Occipital lobe (tissue), 2 donors: Measurements from ENCODE around the gene SERPINF2. TPM values are rescaled to one million over a fixed set of nuclear protein-coding genes. Genes with fewer than 3 reads are reported as not detected.
"Not testable (repeated sequence)": the region's sequence is repeated elsewhere in the genome, so short reads cannot be mapped to it uniquely, and the experiment has no call there.

Experiments used
- DNase-seq: peaks from one replicate; lab custom pipeline; 2025; lab: John Stamatoyannopoulos, UW
- total RNA-seq: library from RNA; depleted of rRNA; stranded (reverse); fragments of >200 nt; gene quantifications from one replicate; pipeline ENCODE4 v1.2.3, GENCODE V29; 2014

SERPINF2 gene
- total RNA-seq, 1 donor from 2014 or later = 0.16 TPM

GRCh38 chr17:1716076-1716911 lies 26.4 kb upstream of the SERPINF2 start:
- DNase-seq = peak; percentile 100

GRCh38 chr17:1716912-1717695 lies 25.6 kb upstream of the SERPINF2 start:
- peak; percentile 91 for DNase-seq

GRCh38 chr17:1718362-1719165 lies 24.1 kb upstream of the SERPINF2 start:
- DNase-seq = no peak

- DNase-seq = no peak
These were observed 21.8 kb upstream of the SERPINF2 start for GRCh38 chr17:1720856-1721386.

DNA sequence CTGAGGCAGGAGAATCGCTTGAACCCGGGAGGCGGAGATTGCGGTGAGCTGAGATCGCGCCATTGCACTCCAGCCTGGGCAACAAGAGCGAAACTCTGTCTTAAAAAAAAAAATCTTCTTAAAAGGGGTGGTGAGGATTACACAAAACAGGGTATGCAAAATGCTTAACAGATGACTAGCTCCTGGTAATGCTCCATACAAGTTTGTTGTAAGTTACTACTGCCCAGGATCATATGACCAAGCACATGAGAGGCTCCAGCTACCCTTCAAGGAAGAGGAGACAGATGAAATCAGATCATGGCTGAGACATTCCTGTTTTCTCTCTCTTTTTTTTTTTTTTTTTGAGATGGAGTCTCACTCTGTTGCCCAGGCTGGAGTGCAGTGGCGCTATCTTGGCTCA lies 20.6 kb upstream of the SERPINF2 start:
- DNase-seq = not testable (repeated sequence)

- peak; percentile 82 for DNase-seq
These were observed 18.3 kb upstream of the SERPINF2 start, which contains the start of gene WDR81 for GRCh38 chr17:1724351-1724868. WDR81 (plus strand) TSS chr17:1724704; CDS start chr17:1724960, 256 bp downstream.

- DNase-seq = no peak
These were observed 17.6 kb upstream of the SERPINF2 start for GRCh38 chr17:1724869-1725641.

DNA sequence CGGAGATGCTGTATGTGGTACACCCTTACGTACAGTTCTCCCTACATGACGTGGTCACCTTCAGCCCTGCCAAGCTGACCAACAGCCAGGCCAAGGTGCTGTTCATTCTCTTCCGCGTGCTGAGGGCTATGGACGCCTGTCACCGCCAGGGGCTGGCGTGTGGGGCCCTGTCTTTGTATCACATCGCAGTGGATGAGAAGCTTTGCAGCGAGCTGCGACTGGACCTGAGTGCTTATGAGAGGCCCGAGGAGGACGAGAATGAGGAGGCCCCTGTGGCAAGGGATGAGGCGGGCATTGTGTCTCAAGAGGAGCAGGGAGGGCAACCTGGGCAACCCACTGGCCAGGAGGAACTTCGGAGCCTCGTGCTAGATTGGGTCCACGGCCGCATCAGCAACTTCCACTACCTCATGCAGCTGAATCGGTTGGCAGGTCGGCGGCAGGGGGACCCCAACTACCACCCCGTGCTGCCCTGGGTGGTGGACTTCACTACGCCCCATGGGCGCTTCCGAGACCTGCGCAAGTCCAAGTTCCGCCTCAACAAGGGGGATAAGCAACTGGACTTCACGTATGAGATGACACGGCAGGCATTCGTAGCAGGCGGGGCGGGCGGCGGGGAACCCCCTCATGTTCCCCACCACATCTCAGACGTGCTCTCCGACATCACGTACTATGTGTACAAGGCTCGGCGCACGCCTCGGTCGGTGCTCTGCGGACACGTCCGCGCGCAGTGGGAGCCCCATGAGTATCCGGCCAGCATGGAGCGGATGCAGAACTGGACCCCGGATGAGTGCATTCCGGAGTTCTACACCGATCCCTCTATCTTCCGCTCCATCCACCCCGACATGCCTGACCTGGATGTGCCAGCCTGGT lies 16.8 kb upstream of the SERPINF2 start:
- no peak for DNase-seq

DNA sequence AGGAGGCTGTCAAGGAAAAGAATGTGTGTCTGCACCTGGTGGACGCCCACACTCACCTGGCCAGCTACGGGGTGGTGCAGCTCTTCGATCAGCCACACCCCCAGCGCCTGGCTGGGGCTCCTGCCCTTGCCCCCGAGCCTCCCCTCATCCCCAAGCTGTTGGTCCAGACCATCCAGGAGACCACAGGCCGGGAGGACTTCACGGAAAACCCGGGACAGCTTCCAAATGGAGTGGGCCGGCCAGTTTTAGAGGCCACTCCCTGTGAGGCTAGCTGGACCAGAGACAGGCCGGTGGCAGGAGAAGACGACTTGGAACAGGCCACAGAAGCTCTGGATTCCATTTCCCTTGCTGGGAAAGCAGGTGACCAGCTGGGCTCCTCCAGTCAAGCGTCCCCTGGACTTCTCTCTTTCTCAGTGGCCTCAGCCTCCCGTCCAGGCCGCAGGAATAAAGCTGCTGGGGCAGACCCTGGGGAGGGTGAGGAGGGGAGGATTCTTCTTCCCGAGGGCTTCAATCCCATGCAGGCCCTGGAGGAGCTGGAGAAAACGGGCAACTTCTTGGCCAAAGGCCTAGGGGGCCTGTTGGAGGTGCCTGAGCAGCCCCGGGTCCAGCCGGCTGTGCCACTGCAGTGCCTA lies 15.9 kb upstream of the SERPINF2 start:
- DNase-seq = no peak

DNA sequence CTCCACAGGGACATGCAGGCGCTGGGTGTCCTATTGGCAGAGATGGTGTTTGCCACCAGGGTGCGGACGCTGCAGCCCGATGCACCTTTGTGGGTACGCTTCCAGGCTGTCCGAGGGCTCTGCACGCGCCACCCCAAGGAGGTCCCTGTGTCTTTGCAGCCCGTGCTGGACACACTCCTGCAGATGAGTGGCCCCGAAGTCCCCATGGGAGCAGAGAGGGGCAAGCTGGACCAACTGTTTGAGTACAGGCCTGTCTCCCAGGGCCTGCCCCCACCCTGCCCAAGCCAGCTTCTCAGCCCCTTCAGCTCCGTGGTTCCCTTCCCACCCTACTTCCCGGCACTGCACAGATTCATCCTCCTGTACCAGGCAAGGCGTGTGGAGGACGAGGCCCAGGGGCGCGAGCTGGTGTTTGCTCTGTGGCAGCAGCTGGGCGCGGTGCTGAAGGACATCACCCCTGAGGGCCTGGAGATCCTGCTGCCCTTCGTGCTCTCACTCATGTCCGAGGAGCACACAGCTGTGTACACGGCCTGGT lies 15.3 kb upstream of the SERPINF2 start:
- no peak for DNase-seq

- DNase-seq = no peak
These were observed 14.6 kb upstream of the SERPINF2 start for GRCh38 chr17:1727876-1728630.

- no peak for DNase-seq
These were observed 12.7 kb upstream of the SERPINF2 start for GRCh38 chr17:1729966-1730325.

DNA sequence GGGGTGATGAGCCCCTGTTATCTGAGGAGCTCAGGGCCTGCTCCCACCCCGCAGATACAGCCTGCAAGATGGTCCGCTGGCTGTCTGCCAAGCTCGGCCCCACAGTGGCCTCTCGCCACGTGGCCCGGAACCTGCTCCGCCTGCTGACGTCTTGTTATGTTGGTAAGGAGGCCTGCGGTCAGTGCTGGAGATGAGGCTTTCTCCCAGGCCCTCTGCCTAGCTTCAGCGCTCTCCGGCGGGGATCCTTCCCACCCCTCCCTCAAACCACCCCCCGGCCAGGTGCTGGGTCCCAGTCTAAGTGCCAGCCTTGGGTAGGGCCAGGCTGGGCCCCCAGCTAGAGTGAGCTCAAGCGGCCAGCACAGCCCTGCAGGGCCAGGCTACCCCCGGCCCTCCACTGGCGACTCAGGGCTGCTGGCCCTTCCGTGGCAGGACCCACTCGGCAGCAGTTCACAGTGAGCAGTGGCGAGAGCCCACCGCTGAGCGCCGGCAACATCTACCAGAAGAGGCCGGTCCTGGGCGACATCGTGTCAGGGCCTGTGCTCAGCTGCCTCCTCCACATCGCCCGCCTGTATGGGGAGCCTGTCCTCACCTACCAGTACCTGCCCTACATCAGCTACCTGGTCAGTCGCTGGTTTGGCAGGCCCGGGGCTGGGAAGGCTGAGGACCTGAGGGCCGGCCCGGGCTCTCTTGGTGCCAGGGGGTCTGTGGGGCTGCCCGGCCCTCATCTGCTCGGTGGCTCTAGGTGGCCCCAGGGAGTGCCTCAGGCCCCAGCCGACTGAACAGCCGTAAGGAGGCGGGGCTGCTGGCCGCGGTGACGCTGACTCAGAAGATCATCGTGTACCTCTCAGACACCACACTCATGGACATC lies 12.1 kb upstream of the SERPINF2 start:
- DNase-seq = no peak

- DNase-seq = no peak
These were observed 11.5 kb upstream of the SERPINF2 start for GRCh38 chr17:1731194-1731506.

GRCh38 chr17:1732241-1732832 lies 10.3 kb upstream of the SERPINF2 start:
- no peak for DNase-seq

DNA sequence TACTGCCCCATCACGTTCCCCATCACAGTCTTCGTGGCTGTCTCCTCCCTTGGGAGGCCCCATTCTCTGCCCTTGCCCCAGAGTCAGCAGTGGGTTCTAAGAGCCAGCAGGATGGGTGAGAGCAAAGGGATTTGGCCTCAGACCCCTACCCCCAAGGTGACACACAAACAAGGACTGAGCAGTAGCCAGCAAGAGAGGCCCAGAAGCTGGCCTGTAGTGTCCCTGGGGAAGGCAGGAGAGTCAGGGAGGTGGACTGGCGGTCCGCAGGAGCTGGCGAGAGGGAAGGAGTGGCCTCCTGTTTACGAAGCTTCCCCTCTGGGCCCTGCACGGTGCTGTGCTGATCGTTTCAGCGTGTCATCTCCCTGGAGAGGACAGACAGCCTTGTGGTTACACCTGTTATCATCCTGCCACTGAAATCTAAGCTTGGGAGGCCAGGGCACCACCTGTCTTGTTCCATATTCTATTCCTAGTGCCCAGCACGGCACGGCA lies 9.8 kb upstream of the SERPINF2 start:
- DNase-seq = no peak

DNA sequence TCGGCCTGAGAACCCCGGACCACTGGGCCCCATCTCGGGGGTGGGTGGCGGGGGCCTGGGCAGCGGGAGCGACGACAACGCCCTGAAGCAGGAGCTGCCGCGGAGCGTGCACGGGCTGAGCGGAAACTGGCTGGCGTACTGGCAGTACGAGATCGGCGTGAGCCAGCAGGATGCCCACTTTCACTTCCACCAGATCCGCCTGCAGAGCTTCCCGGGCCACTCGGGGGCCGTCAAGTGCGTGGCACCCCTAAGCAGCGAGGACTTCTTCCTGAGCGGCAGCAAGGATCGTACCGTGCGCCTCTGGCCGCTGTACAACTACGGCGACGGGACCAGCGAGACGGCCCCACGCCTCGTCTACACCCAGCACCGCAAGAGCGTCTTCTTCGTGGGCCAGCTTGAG lies 8.9 kb upstream of the SERPINF2 start:
- no peak for DNase-seq
